HG03520 (cell line): ENCODE results near the gene RGL1.

Experiments
- ATAC-seq: cut with Tn5 transposase; IDR thresholded peaks from one replicate; pipeline ENCODE4 v1.9.1; 2021; ENCODE audit warnings: mild to moderate bottlenecking, moderate library complexity; ENCODE audit not compliant: unreplicated experiment

Gene RGL1

DNA sequence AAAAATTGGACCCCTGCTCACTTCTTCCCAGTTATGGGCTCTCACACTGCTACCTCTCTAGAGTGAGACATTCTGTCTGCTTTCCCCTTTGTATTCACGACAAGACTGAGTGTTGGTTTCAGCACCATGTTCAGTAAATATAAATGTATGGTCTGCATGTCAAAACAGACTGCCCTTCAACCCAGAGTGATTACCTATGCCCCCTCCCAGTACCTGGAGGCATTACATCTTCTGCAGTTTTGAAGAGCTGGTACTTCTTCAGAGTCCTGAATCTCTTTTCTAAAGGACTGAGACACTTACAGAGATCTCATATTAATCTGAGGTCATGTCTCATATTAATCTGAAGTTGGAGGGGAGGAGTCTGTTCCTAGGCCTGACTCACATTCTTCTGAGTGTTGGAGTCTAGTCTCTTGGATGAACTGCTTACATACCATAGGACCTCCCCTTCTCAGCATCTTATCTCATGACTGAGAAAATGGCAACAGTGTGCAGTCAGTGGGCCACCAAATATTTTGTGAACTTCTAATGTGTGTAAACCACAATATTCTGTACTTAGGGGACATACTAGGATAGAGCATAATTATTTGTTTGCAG is 80.3 kb downstream of the RGL1 start:
- ATAC-seq, result no peak

GRCh38 chr1:183886083-183886828 is 81.3 kb downstream of the RGL1 start:
- no peak for ATAC-seq

GRCh38 chr1:183886853-183887252 is 81.9 kb downstream of the RGL1 start:
- ATAC-seq, result no peak

DNA sequence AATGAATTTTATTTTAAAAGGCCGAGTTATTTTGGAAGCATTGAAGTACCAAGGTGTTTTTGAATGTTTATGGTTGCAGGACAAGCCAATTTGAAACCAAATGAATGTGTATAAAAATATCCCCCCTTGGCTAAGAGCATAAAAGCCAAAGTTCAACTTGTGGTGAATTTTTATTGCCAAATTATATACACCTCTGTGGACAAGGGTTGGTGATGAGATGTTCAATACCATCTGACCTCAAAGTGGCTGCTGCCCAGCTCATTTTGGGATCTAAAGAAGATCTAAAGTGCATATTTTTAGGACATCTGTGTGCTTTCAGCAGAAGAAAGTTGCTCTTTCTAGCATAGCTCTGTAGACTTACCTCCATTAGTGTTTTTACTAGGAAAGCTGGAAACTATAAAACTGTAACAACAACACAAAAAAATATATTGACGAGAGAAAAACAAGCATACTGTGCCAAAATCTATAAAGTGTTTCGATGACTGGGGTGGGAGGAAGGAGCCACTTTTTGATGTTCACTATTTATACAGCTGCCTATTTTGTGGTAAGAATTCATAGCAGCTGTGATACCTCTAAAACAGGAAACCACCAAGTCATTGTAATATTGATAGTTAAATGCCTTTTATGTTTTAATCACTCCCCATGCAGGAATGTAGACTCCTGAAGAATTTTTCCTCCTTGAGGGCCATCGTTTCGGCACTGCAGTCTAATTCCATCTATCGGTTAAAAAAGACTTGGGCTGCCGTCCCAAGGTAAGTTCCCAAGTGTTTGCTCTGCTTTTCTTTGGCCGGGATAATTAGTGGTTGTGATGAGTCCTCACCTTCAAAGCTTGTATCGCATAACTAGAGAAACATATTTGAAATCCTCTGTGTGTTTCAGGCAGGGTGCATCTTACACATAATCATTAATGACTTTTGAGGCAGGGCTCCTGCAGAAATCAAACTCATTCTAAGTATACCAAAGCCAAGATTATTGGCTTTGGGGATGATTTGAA is 83.2 kb downstream of the RGL1 start:
- no peak for ATAC-seq

DNA sequence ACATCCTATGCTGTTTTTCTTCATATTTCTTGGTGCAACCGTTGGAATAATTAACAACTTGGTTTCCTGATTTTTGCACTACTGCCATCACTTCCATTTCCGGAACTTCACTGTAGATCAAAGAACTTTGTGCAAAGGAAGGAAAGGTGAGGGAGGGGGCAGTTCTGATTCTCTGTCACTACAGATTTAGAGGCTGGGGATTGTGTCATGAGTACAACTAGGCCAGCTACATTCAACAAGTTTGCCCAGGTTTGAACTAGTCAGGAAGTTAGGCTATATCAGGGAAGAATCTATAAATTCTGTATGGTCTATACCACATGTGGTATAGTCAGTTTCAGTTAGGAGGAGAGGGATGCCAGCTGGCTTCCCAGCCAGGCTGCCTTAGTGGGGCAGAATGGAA is 84.2 kb downstream of the RGL1 start:
- ATAC-seq, result no peak

- no peak for ATAC-seq
These were observed 86.4 kb downstream of the RGL1 start for GRCh38 chr1:183891158-183891856.

- no peak for ATAC-seq
These were observed 87.5 kb downstream of the RGL1 start for GRCh38 chr1:183892351-183892793.

DNA sequence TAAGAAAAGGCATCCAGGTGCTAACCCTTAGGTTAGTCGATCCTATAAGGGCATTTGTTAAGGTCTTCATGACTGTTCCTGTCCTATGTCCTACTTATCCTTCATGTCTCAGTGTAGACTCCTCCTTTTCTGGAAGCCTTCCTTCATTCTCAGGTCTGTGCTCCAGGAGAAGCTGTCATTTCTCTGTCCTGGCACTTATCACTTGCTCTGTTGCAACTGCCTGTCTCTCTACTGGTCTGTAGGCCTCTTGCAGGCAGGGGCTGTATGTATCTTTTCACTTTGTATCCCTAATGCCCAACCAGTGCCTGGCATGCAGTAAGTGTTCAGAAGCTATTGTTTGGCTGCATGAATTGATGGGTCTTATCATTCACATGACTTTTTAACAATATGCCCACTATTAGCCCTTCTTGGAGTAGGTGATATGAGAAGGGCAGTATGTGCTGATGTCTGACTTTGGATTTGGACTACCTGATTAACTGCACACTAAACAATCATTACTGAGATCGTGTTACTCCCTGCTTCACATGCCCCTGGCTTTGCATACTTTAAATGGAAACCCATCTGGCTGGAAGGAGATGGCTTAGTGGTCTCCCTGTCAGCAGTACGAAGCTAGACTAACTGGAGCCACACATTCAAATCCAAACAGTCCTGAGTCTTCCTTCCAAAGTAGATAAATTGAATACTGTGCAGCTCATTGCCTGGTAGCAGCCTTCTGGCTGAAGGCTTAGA is 88.8 kb downstream of the RGL1 start:
- ATAC-seq, result no peak

DNA sequence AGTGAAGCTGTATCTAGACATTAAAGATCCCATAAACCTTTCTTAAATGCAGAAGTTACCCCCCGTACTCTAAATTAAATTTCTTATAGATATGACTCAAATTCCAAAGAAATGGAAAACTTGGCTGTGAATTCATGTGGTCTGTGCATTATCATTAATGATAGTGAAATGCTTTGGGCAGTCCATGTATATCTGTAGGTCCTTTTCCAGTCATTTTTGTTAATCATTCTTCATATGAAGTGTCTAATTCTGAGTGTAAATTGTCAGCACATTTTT is 89.3 kb downstream of the RGL1 start:
- ATAC-seq, result no peak

DNA sequence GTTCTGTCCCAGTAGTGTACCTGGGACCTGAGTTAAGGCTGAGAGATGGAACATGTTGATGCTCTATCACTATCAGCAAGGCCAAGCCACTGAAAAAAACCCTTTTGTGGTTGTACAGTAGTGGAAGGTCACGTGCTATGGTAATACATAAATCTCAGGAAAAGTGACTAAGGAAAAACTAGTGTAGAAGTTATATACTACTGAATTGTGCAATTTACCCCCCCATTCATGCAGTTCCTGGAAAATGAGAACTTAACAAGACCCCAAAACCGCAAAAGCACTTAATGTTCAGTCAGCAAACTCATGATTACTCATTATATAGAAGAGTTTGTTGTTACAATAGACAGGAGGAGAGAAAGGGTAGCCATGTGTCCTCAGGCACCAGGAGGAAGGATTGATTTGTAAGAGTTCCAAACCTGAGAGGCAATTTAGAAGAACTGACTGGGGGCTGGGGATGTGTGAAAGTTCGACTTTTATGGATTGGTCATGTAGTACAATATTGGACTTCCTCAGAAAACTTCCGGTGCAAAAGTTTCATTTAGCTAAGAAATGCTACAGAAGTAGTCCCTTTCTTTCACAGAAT is 91.6 kb downstream of the RGL1 start:
- ATAC-seq, result no peak

DNA sequence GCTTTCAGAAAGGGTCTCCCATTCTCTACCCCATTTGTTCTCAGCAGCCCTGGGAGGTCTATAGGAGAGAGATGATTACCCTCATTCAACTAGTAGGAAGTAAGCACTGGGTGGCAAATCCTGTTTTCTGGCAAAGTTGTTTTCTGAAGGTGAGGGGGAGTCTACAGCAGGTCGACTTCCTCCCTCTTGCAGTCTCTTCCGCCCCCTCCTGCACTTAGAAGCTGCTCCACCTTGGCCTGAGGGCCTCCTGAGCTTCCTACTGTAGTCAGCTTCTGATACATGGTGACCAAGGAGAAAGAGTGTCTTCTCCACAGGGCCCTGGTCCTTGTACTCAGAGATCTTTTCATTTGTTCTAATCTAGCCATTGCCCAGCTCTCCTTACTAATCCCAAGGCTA is 93.1 kb downstream of the RGL1 start:
- ATAC-seq, result no peak

GRCh38 chr1:183898610-183899009 is 93.7 kb downstream of the RGL1 start:
- ATAC-seq, result no peak

- no peak for ATAC-seq
These were observed 96.9 kb downstream of the RGL1 start for GRCh38 chr1:183901748-183902330.

- ATAC-seq, result no peak
These were observed 98.2 kb downstream of the RGL1 start for GRCh38 chr1:183903101-183903500.

DNA sequence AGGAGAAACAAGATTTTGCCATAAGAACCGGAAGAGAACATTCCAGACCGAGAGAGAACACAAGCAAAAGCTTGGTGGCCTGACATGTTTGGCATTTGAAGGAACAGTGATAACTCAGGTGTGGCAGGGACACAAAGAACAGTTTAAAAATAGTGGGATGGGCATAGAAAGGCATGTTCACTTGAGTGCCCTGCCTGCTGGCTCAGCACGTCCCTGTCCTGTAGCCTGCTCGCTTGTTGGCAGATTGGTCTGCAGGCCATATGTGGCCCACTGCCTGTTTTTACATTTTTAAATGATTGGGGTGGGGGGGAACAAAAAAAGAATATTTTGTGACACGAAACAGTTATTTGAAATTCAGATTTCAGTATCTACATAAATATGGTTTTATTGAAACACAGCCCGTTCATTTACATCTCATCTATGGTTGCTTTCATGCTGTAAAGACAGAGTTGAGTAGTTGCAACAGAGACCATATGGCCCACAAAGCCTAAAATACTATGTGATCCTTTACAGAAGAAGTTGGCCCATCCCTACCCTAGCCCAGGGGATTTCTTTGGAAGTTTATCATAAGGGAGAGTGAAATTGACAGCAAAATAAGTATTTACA is 100.7 kb downstream of the RGL1 start:
- ATAC-seq, result no peak

DNA sequence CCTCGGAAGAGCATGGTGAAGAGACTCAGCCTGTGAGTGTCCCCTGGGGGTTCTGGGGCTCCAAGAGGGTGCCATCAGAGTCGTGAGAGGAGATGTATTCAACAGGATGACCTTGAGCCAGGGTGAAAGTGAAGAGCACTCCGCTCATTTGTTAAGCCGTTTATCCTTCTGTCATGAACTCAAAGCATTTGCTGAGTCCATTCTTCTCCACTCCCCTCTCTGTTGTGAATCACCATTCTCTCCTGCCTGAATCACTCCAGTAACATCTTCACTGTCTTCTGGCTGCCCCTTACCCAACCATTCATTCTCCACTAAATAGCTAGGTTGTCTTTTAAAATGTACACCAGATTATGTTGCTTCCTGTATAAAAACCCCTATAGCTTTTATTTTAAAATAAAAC is 102.2 kb downstream of the RGL1 start:
- no peak for ATAC-seq

- no peak for ATAC-seq
These were observed 103.2 kb downstream of the RGL1 start for GRCh38 chr1:183908079-183908478.

DNA sequence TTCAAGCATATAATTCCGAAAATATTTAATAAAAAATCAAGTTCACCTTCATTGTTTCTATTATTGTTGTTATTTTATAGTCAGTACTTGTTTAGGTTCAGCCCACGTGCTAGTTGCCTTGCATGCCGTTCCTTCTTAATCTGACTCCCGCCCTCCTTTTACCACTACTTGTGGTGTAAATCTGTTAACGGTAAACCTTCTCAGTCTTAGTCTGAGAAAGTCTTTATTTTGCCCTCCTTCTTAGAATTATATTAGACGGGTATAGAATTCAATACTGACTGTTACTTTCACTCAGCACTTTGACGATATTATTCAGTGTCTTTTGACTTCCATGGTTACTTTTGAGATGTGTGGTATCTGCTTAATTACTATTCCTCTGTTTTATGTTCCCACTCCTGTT is 104.8 kb downstream of the RGL1 start:
- ATAC-seq, result no peak

GRCh38 chr1:183910845-183911244 is 105.9 kb downstream of the RGL1 start:
- ATAC-seq, result no peak
